Measurements from ENCODE around the gene DENND10.

GRCh38 chr10:119080521-119081259, 23.2 kb upstream of the DENND10 start, which contains the start of gene EIF3A:
- TF ChIP-seq CTCF (IDR thresholded peaks at IDR 0.05; ENCODE audit: low read depth, low read length) (no peak), EZH2phosphoT487 (IDR thresholded peaks at IDR 0.05; ENCODE audit: low read depth) (no peak)
